NB4 (cell line): ENCODE data around the gene CCDC181.

Source experiments
- CTCF ChIP-seq: IDR thresholded peaks from one replicate; pipeline ENCODE4 v1.5.1; 2012; ENCODE audit warnings: low read depth, low read length
- MYC ChIP-seq: IDR thresholded peaks from 2 replicates; pipeline ENCODE4 v1.6.1; 2011; ENCODE audit warnings: low read depth, low read length
- POLR2A ChIP-seq: IDR thresholded peaks from 2 replicates; pipeline ENCODE4 v1.6.1; 2011; ENCODE audit warnings: mild to moderate bottlenecking; ENCODE audit not compliant: insufficient read length; ENCODE audit errors: extremely low read depth

GRCh38 chr1:169383449-169383848, 43.8 kb downstream of the CCDC181 start:
- TF ChIP-seq POLR2A (no peak), CTCF (no peak), MYC (no peak)
